Neutrophil (primary cell): Measurements from ENCODE around the gene RASSF10.

Source experiments
- H3K27ac ChIP-seq: fragments of 200-600 bp; sonication (generic); 2 replicates; pipeline ENCODE4 v1.5.1; 2016; ENCODE audit warnings: mild to moderate bottlenecking, moderate library complexity
- H3K27me3 ChIP-seq: fragments of 200-600 bp; sonication (generic); 2 replicates; pipeline ENCODE4 v1.6.0; 2016; ENCODE audit warnings: mild to moderate bottlenecking
- H3K36me3 ChIP-seq: fragments of 200-600 bp; sonication (generic); 2 replicates; pipeline ENCODE4 v1.5.1; 2017
- H3K4me1 ChIP-seq, 2 experiments: fragments of 200-600 bp in 1 of 2; sonication (generic) in 1 of 2; 1 replicate in 1 of 2; 2 replicates in 1 of 2; pipeline versions ENCODE4 v1.5.1 to v1.6.1; 2013 to 2016; ENCODE audit warnings: low read depth in 1 of 2, low read length in 1 of 2, mild to moderate bottlenecking in 1 of 2, moderate library complexity in 1 of 2; ENCODE audit not compliant: control insufficient read depth in 1 of 2, insufficient read depth in 1 of 2
- H3K4me3 ChIP-seq, 2 experiments: fragments of 200-600 bp in 1 of 2; sonication (generic) in 1 of 2; 1 replicate in 1 of 2; 2 replicates in 1 of 2; pipeline ENCODE4 v1.5.1; 2013 to 2016; ENCODE audit warnings: low read depth in 1 of 2, low read length in 1 of 2, mild to moderate bottlenecking in 1 of 2, moderate library complexity in 1 of 2
- H3K9me3 ChIP-seq: fragments of 200-600 bp; sonication (generic); 2 replicates; pipeline ENCODE4 v1.5.1; 2016
- TF ChIP-seq, protein P1 (sequence below): fragments of 200-600 bp; sonication (generic); IDR thresholded peaks from 2 replicates; pipeline ENCODE4 v1.5.1; 2016; ENCODE audit warnings: antibody characterized with exemption

The RASSF10 gene

GRCh38 chr11:12964650-12965049 is 44.5 kb upstream of the RASSF10 start:
- H3K36me3 ChIP-seq = no peaks in the 10 kb centered on the region
- H3K4me3 ChIP-seq = no peak overlapping the region
- TF ChIP-seq, protein P1, sequence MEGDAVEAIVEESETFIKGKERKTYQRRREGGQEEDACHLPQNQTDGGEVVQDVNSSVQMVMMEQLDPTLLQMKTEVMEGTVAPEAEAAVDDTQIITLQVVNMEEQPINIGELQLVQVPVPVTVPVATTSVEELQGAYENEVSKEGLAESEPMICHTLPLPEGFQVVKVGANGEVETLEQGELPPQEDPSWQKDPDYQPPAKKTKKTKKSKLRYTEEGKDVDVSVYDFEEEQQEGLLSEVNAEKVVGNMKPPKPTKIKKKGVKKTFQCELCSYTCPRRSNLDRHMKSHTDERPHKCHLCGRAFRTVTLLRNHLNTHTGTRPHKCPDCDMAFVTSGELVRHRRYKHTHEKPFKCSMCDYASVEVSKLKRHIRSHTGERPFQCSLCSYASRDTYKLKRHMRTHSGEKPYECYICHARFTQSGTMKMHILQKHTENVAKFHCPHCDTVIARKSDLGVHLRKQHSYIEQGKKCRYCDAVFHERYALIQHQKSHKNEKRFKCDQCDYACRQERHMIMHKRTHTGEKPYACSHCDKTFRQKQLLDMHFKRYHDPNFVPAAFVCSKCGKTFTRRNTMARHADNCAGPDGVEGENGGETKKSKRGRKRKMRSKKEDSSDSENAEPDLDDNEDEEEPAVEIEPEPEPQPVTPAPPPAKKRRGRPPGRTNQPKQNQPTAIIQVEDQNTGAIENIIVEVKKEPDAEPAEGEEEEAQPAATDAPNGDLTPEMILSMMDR = no peak
- no peaks in the 10 kb centered on the region for H3K9me3 ChIP-seq
- H3K27me3 ChIP-seq = no peaks in the 10 kb centered on the region
- H3K4me1 ChIP-seq = no peaks in the 10 kb centered on the region
- H3K27ac ChIP-seq = no peak overlapping the region

DNA sequence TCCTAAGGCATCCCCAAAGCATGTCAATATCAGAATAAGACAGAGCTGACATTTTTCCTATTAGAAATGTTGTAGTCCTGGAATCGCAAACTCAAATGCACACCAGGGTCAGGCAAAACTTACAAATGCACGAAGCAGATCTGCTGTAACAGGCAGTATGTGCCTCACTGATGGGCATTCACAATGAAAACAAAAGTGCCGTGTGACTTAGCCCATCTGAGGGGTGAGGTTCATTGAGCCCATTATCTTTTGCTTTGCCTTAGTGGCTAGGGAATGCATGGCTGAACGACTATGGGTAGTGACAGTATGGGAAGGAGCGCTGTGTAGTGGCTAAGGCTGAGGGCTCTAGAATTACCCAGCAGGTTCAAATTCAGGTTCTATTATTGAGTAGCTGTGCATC is 43.1 kb upstream of the RASSF10 start:
- Histone ChIP-seq H3K4me3 (no peak overlapping the region), H3K4me1 (no peaks in the 10 kb centered on the region), H3K36me3 (no peaks in the 10 kb centered on the region), H3K9me3 (no peaks in the 10 kb centered on the region), H3K27ac (no peak overlapping the region), H3K27me3 (no peaks in the 10 kb centered on the region)
- TF ChIP-seq, protein P1 = no peak

- H3K4me1 ChIP-seq = no peaks in the 10 kb centered on the region
- H3K27me3 ChIP-seq = no peaks in the 10 kb centered on the region
- H3K9me3 ChIP-seq = no peaks in the 10 kb centered on the region
- TF ChIP-seq, protein P1 = no peak
- no peak overlapping the region for H3K4me3 ChIP-seq
- no peaks in the 10 kb centered on the region for H3K36me3 ChIP-seq
- H3K27ac ChIP-seq = no peak overlapping the region
Measured at GRCh38 chr11:12968101-12968500, 41.0 kb upstream of the RASSF10 start.

DNA sequence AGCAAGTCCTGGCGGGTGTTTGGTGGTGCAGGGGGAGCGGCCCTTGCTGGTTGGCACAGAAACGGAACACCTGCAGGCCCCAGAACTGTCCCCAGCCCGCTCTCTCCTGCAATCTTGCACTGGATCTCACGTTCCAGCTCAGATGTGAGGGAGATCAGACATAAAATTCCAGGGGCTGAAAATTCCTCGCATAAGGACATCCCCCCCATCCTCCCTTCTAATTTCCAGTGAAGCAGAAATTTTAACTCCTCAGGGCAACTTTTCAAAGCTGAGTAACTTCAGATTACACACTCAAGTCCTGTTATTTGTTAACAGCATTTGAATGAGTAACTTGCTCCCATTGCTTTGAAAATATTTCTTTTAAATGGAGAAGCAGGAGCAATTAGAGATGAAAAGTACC is 40.3 kb upstream of the RASSF10 start:
- no peaks in the 10 kb centered on the region for H3K4me1 ChIP-seq
- H3K27me3 ChIP-seq = no peaks in the 10 kb centered on the region
- TF ChIP-seq, protein P1 = no peak
- H3K36me3 ChIP-seq = no peaks in the 10 kb centered on the region
- H3K9me3 ChIP-seq = no peaks in the 10 kb centered on the region
- no peak overlapping the region for H3K4me3 ChIP-seq
- H3K27ac ChIP-seq = no peak overlapping the region

DNA sequence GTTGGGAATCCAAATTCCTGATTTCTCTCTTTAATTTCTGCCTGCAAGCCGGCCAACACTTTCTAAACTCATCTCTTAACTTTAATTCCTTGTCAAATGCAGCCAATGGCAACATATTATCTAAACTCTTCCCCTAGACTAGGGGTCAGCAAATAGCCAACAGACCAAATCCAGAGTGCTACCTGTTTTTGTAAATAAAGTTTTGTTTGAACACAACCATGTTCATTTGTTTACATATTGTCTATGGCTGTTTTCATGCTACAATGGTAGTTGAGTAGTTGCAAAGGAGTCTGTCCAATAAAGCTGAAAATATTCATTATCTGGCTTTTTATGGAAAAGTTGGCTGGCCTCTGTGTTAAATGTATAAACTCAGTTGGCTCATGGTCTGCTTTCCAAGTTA is 37.2 kb upstream of the RASSF10 start:
- no peaks in the 10 kb centered on the region for H3K36me3 ChIP-seq
- H3K27me3 ChIP-seq = no peaks in the 10 kb centered on the region
- TF ChIP-seq, protein P1 = no peak
- H3K4me3 ChIP-seq = no peak overlapping the region
- H3K27ac ChIP-seq = no peak overlapping the region
- H3K4me1 ChIP-seq = peaks cover 5 to 15% of the 10 kb centered on the region in 2 experiments
- no peaks in the 10 kb centered on the region for H3K9me3 ChIP-seq
